Measurements from ENCODE around the gene LRP4. TPM values are rescaled to one million over a fixed set of nuclear protein-coding genes. Genes with fewer than 3 reads are reported as not detected.

Gene LRP4
- total RNA-seq, 2 donors from 2014 or later: 10.6 to 20.4 TPM

DNA sequence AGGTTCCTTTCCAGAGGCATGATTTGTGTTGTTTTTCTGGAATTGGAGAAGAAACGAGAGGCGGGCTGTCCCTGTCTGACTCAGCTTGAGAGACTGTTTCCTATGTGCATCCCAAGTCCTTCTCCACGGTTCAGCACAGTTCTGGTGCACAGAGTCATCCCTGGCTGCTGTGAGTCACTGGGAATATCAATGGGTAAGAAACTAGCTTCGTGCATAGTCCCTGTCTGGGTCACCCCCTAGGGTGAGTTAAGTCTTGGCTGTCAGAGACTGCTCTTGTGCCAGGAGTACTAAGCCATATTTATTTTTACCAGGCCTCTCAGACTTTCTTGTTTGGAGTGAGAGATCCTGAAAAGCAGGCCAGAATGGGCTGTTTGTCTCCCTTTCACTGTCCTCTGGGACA is 2.4 kb upstream of the LRP4 start:
- TF ChIP-seq, protein P1, sequence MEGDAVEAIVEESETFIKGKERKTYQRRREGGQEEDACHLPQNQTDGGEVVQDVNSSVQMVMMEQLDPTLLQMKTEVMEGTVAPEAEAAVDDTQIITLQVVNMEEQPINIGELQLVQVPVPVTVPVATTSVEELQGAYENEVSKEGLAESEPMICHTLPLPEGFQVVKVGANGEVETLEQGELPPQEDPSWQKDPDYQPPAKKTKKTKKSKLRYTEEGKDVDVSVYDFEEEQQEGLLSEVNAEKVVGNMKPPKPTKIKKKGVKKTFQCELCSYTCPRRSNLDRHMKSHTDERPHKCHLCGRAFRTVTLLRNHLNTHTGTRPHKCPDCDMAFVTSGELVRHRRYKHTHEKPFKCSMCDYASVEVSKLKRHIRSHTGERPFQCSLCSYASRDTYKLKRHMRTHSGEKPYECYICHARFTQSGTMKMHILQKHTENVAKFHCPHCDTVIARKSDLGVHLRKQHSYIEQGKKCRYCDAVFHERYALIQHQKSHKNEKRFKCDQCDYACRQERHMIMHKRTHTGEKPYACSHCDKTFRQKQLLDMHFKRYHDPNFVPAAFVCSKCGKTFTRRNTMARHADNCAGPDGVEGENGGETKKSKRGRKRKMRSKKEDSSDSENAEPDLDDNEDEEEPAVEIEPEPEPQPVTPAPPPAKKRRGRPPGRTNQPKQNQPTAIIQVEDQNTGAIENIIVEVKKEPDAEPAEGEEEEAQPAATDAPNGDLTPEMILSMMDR (IDR thresholded peaks at IDR 0.05): no peak
- TF ChIP-seq POLR2A (IDR thresholded peaks at IDR 0.05): no peak
- DNase-seq: peak in 1 of 4 donors; percentile 55
- Histone ChIP-seq H3K27ac (no peak overlapping the region), H3K4me1 (peaks cover 33% of the 10 kb centered on the region), H3K27me3 (peaks cover 0 to 3% of the 10 kb centered on the region in 2 donors), H3K9me3 (no peaks in the 10 kb centered on the region), H3K4me3 (no peak overlapping the region), H3K36me3 (replicated peaks in 1 of 2; ENCODE audit: insufficient read depth in 1 of 2, low read depth in 2 of 2) (no peaks in the 10 kb centered on the region)
- intact Hi-C loops (cut with DNase I): no loop called here
- 74 to 93% methylated on average over 4 of the region's 4 CpGs for WGBS, 2 donors
- no peak for ATAC-seq

DNA sequence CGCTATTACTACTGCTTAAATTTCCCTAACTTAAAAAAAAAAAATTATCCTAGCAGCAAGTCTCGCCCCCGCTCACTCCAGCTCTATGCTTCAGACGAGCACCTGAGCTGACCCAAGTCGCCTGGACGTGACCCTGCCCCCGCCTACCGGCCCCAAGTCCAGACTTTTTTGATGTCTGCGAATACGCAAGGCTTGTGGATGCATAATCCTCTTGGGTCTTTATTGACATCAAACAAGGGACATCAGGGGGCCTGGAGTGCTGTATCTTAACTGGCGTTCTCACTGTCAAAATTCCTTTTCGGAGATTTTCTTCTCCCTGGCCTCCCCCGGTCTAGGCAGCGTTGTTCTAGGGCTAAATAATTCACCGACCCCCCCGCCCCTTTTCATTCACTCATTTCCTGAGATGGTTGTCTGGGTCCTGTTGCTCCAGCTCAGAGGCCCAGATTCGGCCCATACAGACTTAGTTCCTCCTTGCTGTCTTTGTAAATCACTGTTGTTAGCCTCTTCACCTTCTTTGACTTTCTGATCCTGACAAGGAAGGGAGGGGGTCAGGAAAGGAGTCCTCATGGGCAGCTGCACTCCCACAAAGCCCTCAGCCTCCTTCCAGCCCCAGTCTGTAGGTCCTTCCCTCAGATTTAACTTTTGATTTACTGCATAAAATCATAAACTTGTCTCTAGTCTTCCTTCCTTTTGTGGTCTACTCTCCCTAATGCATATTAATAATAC is 601 bp upstream of the LRP4 start:
- intact Hi-C loops (cut with DNase I): no loop called here
- Histone ChIP-seq H3K27me3 (peaks cover 0 to 3% of the 10 kb centered on the region in 2 donors), H3K36me3 (replicated peaks in 1 of 2; ENCODE audit: insufficient read depth in 1 of 2, low read depth in 2 of 2) (no peaks in the 10 kb centered on the region), H3K27ac (peak overlapping the region in 2 of 4 donors; percentile 20 to 49), H3K4me1 (peaks cover 33% of the 10 kb centered on the region), H3K9me3 (no peaks in the 10 kb centered on the region), H3K4me3 (no peak overlapping the region)
- TF ChIP-seq, protein P1 (IDR thresholded peaks at IDR 0.05): no peak
- TF ChIP-seq POLR2A (IDR thresholded peaks at IDR 0.05): no peak
- ATAC-seq (peak; percentile 7), DNase-seq (no peak)
- 22% methylated on average over 17 of the region's 17 CpGs for WGBS, 2 donors

GRCh38 chr11:46917762-46918082 is 628 bp downstream of the LRP4 start:
- Histone ChIP-seq H3K27me3 (peaks cover 0 to 3% of the 10 kb centered on the region in 2 donors), H3K4me3 (peak overlapping the region; percentile 17 to 57), H3K36me3 (replicated peaks in 1 of 2; ENCODE audit: insufficient read depth in 1 of 2, low read depth in 2 of 2) (no peaks in the 10 kb centered on the region), H3K27ac (no peak overlapping the region), H3K4me1 (peaks cover 33% of the 10 kb centered on the region), H3K9me3 (no peaks in the 10 kb centered on the region)
- no peak for ATAC-seq
- DNase-seq: no peak
- intact Hi-C loops (cut with DNase I): no loop called here
- TF ChIP-seq POLR2A (IDR thresholded peaks at IDR 0.05): no peak
- TF ChIP-seq, protein P1 (IDR thresholded peaks at IDR 0.05): no peak
- WGBS, 2 donors: 0 to 2% methylated on average over 7 to 22 of the region's 22 CpGs

DNA sequence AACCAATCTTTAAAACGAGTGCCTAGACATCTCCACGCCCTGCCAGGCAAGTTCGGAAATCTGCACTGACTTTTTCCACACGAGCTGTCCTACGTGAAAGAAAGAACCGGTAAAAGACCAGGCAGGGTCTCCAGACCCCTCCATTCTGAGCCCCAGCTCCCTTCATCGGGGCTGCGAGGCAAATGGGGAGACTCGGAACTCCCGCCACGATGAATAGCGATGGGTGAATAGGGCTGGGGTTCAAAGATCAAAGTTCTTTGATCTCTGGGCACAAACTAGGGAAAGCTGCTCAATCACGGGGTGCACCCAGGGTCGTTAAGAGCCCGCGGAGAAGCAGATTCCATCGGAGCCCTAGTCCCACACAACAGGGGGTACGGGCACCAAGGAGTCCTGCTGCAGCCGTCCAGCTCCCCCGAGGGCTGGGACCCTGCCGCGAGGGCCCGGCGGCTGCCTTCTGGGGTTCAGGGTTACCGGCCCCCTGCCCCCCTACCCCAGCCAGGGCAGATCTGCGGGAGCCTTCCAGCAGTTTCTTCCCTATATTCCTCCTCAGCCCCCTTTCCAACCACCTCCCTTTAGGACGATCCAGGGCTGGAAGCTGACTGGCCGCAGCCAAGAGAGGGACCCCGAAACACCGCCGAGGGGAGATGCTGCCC is 1.1 kb downstream of the LRP4 start:
- Histone ChIP-seq H3K9me3 (no peaks in the 10 kb centered on the region), H3K4me3 (peak overlapping the region; percentile 17 to 57), H3K27me3 (peaks cover 0 to 3% of the 10 kb centered on the region in 2 donors), H3K27ac (peak overlapping the region in 1 of 4 donors; percentile 16), H3K4me1 (peaks cover 33% of the 10 kb centered on the region), H3K36me3 (replicated peaks in 1 of 2; ENCODE audit: insufficient read depth in 1 of 2, low read depth in 2 of 2) (no peaks in the 10 kb centered on the region)
- DNase-seq (no peak), ATAC-seq (no peak)
- TF ChIP-seq, protein P1 (IDR thresholded peaks at IDR 0.05): no peak
- no peak for TF ChIP-seq POLR2A (IDR thresholded peaks at IDR 0.05)
- WGBS, 2 donors: 0 to 1% methylated on average over 18 to 31 of the region's 31 CpGs
- intact Hi-C loops (cut with DNase I): no loop called here

All from body of pancreas (tissue), 4 donors.